Posterior cingulate gyrus (tissue), 11 donors: ENCODE results near the gene FDCSP.
"Not testable (repeated sequence)": the region's sequence is repeated elsewhere in the genome, so short reads cannot be mapped to it uniquely, and the experiment has no call there.

Experiments used
- DNase-seq, 10 donors: peaks; one replicate each; pipeline versions ENCODE4 v3.0.0 to v3.0.0-alpha.2; 2020 to 2021; ENCODE audit warnings: mixed read lengths in 3 of 10
- intact Hi-C: fragments of 100-400 bp; cut with DNase I; formaldehyde crosslinking; loops from one replicate; pipeline ENCODE4 v1.15.1; 2023

FDCSP gene

DNA sequence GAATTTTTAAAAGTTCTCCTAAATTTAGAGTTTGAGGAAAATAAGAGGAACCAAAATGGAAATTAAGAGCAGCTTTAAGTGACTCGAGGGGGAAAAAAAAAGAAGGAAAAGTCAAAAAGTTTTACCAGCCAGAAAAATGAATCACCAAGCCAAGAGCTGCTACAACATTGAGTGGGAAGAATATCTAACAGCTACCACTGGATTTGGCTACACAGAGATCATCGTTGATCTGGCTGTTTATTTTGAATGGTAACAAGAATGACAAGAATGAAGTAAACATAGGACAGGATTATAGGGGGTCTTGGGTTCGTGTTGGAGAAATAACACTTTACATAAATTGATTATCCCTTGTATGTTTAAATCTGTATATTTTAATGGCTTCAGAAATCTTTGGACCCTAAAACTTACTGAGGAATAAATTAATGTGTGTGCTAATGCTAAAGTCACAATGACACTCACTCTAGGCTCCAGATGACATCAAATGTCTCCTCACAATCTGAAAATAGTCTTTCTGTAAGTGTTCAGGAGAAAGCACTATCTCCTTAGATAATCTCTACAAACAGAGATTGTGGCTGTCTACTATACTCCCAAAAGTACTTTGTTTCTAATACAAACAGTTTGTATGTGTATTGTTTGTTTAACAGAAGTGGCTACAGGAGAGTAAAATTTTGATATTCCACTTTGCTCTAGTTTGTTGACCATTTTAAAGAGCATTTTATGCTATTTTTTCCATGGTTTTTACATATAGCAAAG is 13.4 kb downstream of the FDCSP start:
- DNase-seq, result no peak
- intact Hi-C loops, result no loop called here

- no peak for DNase-seq
- intact Hi-C loops, result no loop called here
Measured at GRCh38 chr4:70239884-70240591, 14.1 kb downstream of the FDCSP start.

DNA sequence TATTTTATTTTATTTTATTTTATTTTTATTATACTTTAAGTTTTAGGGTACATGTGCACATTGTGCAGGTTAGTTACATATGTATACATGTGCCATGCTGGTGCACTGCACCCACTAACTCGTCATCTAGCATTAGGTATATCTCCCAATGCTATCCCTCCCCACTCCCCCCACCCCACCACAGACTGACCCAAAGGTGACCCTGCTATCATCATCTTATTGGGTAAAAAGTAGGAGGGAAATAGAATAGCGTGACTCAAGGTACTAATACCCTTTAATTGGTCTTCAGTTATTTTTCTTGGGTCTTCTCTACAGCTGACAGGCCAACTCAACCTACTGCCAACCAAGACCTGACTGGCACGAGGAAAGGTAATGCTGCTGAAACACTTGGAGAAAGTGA is 16.4 kb downstream of the FDCSP start, which contains the start of gene CSN3:
Gene CSN3, plus strand, starts transcription at position 301 of the 400 bp plus-strand sequence. CDS start 2,223 bp downstream, outside the sequence.
- intact Hi-C loops, DNase-seq: not testable (repeated sequence)

DNA sequence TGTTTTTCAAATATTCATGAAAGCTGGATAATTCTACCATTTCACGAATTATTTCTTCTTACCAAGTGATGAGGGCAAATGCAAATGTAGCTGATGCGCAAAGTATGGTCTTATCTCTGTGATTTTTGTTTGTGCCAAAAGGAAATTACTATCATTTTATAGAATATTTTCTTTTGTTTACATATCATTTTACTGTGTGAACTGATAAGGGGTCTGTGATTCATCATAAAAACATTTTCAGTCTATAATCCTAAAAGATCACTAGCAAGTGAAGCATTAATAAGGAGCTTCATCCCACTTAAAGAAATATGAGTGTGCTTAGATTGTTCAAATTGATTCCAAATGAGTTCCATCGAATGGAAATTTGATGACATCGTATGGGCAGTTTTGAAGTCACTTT is 17.2 kb downstream of the FDCSP start:
- no peak for DNase-seq
- intact Hi-C loops, result no loop called here

GRCh38 chr4:70251250-70251944 is 25.5 kb downstream of the FDCSP start:
- DNase-seq, result no peak
- intact Hi-C loops, result no loop called here

GRCh38 chr4:70251945-70252277 is 26.0 kb downstream of the FDCSP start:
- no peak for DNase-seq
- intact Hi-C loops, result no loop called here

DNA sequence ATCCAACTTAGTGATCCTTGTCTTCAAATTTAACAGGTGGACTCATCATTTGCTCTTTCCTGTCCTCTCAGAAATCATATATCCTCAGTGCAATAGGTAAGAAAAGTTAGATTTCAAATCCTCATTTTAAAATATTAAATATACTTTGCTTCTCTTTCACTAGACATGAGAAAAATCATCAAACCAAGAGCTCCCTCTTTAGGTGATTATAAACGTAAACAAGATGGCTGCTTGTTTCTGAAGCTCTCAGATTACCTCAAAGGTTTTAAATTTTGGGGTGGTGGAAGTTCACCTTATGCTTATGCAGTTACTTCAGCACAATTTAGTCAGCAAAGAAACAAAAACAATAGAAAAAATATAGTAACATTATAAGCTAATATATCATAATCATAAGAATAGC is 43.8 kb downstream of the FDCSP start:
- intact Hi-C loops, result no loop called here
- DNase-seq, result no peak

GRCh38 chr4:70277121-70277520 is 51.2 kb downstream of the FDCSP start:
- intact Hi-C loops, result no loop called here
- DNase-seq, result no peak

DNA sequence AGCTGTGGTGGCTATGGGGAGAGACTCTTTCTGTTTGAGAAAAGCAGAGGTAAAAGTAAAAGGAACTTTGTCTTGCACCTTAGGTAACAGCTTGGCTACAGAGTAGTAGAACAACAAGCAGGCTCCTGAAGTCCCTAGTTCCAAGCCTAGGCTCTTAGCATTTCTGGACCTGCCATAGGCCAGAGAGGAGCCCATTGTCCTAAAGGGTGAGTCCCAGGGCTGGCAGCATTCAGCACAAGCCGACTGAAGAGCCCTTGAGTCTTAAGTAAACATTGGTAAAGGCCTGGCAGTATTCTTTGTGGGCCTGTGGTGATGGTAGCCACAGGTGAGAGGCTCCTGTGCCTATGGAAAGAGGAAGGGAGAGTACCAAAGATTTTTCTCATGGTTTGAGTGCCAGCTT is 54.6 kb downstream of the FDCSP start:
- intact Hi-C loops, result no loop called here
- no peak for DNase-seq
